AG09309 (cell line): Measurements from ENCODE around the gene ABCD2.
"Not testable (repeated sequence)": the region's sequence is repeated elsewhere in the genome, so short reads cannot be mapped to it uniquely, and the experiment has no call there.

Experiments used
- DNase-seq: peaks from one replicate; pipeline ENCODE4 v3.0.0-alpha.2; 2010; ENCODE audit warnings: low read depth
- H3K4me3 ChIP-seq: 2 replicates; pipeline ENCODE4 v1.5.1; 2011; ENCODE audit warnings: mild to moderate bottlenecking, low read depth, low read length, moderate library complexity; ENCODE audit not compliant: control insufficient read depth
- CTCF ChIP-seq: IDR thresholded peaks from 2 replicates; pipeline ENCODE4 v1.5.1; 2011; ENCODE audit warnings: mild to moderate bottlenecking, low read depth, low read length, inconsistent platforms; ENCODE audit not compliant: insufficient read depth, control insufficient read depth; ENCODE audit errors: missing control alignments

ABCD2 gene

GRCh38 chr12:39638178-39638577 lies 18.6 kb upstream of the ABCD2 start:
- no peak overlapping the region for H3K4me3 ChIP-seq
- TF ChIP-seq CTCF = no peak
- no peak for DNase-seq

- TF ChIP-seq CTCF = no peak
- DNase-seq = no peak
- H3K4me3 ChIP-seq = no peak overlapping the region
Observed at GRCh38 chr12:39632670-39633069, 13.1 kb upstream of the ABCD2 start.

GRCh38 chr12:39628836-39629235 lies 9.2 kb upstream of the ABCD2 start:
- H3K4me3 ChIP-seq = no peak overlapping the region
- TF ChIP-seq CTCF = no peak
- DNase-seq = no peak

- no peak overlapping the region for H3K4me3 ChIP-seq
- no peak for DNase-seq
- no peak for TF ChIP-seq CTCF
Observed at GRCh38 chr12:39627914-39628313, 8.3 kb upstream of the ABCD2 start.

- no peak overlapping the region for H3K4me3 ChIP-seq
- no peak for DNase-seq
- TF ChIP-seq CTCF = no peak
Observed at GRCh38 chr12:39626033-39626814, 6.6 kb upstream of the ABCD2 start.

- no peak overlapping the region for H3K4me3 ChIP-seq
- no peak for TF ChIP-seq CTCF
- no peak for DNase-seq
Observed at GRCh38 chr12:39623919-39624318, 4.3 kb upstream of the ABCD2 start.

- H3K4me3 ChIP-seq, DNase-seq: not testable (repeated sequence)
Observed at GRCh38 chr12:39623160-39623559, 3.6 kb upstream of the ABCD2 start.
